SK-N-SH (cell line): ENCODE results near the gene DUT.

Experiments used
- CTCF ChIP-seq: fragments of 200-600 bp; sonication (generic); IDR thresholded peaks from 2 replicates; pipeline ENCODE4 v1.6.1; 2017; ENCODE audit warnings: antibody characterized with exemption, mild to moderate bottlenecking, moderate library complexity
- MXI1 ChIP-seq: IDR thresholded peaks from 2 replicates; pipeline ENCODE4 v1.6.1; 2012; ENCODE audit warnings: mild to moderate bottlenecking, low read depth, low read length, improper control_type of control experiment
- POLR2AphosphoS5 ChIP-seq: IDR thresholded peaks from 2 replicates; pipeline ENCODE4 v1.6.1; 2012; ENCODE audit warnings: low read depth, low read length
- RAD21 ChIP-seq: IDR thresholded peaks from 2 replicates; pipeline ENCODE4 v1.6.1; 2012; ENCODE audit warnings: mild to moderate bottlenecking, low read length
- TEAD4 ChIP-seq: IDR thresholded peaks from 2 replicates; pipeline ENCODE4 v1.4.0; 2012; ENCODE audit warnings: mild to moderate bottlenecking, borderline replicate concordance; ENCODE audit not compliant: insufficient read depth
- USF1 ChIP-seq: IDR thresholded peaks from 2 replicates; pipeline ENCODE4 v1.4.0; 2012; ENCODE audit warnings: low read depth, borderline replicate concordance

GRCh38 chr15:48373821-48374451, 42.7 kb downstream of the DUT start:
- TF ChIP-seq POLR2AphosphoS5 (no peak), CTCF (no peak), RAD21 (no peak), TEAD4 (no peak), MXI1 (no peak), USF1 (no peak)
